GM19324 (cell line): ENCODE results near the gene SFXN5.
"Not testable (repeated sequence)": the region's sequence is repeated elsewhere in the genome, so short reads cannot be mapped to it uniquely, and the experiment has no call there.

Experiments used
- ATAC-seq: cut with Tn5 transposase; IDR thresholded peaks from one replicate; pipeline ENCODE4 v1.9.1; 2021; ENCODE audit warnings: mild to moderate bottlenecking, moderate library complexity; ENCODE audit not compliant: unreplicated experiment, low FRiP score

The SFXN5 gene

GRCh38 chr2:73080321-73081131 is 9.0 kb upstream of the SFXN5 start:
- ATAC-seq = no peak

- ATAC-seq = no peak
Measured at GRCh38 chr2:73079636-73080035, 8.1 kb upstream of the SFXN5 start.

- ATAC-seq = no peak
Measured at GRCh38 chr2:73078457-73079411, 7.2 kb upstream of the SFXN5 start.

- ATAC-seq = no peak
Measured at GRCh38 chr2:73077424-73077795, 5.9 kb upstream of the SFXN5 start.

- no peak for ATAC-seq
Measured at GRCh38 chr2:73076701-73077423, 5.3 kb upstream of the SFXN5 start.

- no peak for ATAC-seq
Measured at GRCh38 chr2:73075477-73076373, 4.2 kb upstream of the SFXN5 start.

- no peak for ATAC-seq
Measured at GRCh38 chr2:73074110-73075069, 2.9 kb upstream of the SFXN5 start.

GRCh38 chr2:73072416-73072815 is 904 bp upstream of the SFXN5 start:
- no peak for ATAC-seq

GRCh38 chr2:73072129-73072395 is 550 bp upstream of the SFXN5 start:
- peak; percentile 9 for ATAC-seq

- peak; percentile 22 for ATAC-seq
Measured at GRCh38 chr2:73070643-73071359, 711 bp downstream of the SFXN5 start.

GRCh38 chr2:73069855-73070642 is 1.5 kb downstream of the SFXN5 start:
- ATAC-seq = no peak

GRCh38 chr2:73069041-73069854 is 2.3 kb downstream of the SFXN5 start:
- no peak for ATAC-seq

- no peak for ATAC-seq
Measured at GRCh38 chr2:73068147-73068546, 3.4 kb downstream of the SFXN5 start.

GRCh38 chr2:73067043-73067442 is 4.5 kb downstream of the SFXN5 start:
- no peak for ATAC-seq

- ATAC-seq = not testable (repeated sequence)
Measured at GRCh38 chr2:73065070-73065469, 6.4 kb downstream of the SFXN5 start.

GRCh38 chr2:73063909-73064875 is 7.3 kb downstream of the SFXN5 start:
- no peak for ATAC-seq
